NCI-H345 treated with DMSO at 0.1 percent for 48 hours (cell line): Measurements from ENCODE around the gene RASA3.
"Not testable (repeated sequence)": the region's sequence is repeated elsewhere in the genome, so short reads cannot be mapped to it uniquely, and the experiment has no call there.

Experiments used
- DNase-seq: peaks from one replicate; lab custom pipeline; 2025; ENCODE audit not compliant: unreplicated experiment; lab: John Stamatoyannopoulos, UW

Gene RASA3

DNA sequence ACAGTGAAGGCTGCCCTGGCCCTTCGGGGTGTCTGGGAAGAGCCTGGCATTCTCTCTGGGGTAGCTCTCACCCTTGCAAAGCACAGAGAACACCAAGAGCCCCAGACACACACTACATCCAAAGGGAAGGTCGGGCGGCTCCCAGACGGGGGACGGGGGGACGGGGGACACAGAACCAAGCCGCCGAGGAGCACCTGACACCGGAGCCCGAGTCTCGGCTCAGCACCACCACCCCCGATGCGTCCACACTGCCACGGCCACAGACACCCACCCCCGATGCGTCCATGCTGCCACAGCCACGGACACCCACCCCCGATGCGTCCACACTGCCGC is 29.2 kb downstream of the RASA3 start:
- not testable (repeated sequence) for DNase-seq

DNA sequence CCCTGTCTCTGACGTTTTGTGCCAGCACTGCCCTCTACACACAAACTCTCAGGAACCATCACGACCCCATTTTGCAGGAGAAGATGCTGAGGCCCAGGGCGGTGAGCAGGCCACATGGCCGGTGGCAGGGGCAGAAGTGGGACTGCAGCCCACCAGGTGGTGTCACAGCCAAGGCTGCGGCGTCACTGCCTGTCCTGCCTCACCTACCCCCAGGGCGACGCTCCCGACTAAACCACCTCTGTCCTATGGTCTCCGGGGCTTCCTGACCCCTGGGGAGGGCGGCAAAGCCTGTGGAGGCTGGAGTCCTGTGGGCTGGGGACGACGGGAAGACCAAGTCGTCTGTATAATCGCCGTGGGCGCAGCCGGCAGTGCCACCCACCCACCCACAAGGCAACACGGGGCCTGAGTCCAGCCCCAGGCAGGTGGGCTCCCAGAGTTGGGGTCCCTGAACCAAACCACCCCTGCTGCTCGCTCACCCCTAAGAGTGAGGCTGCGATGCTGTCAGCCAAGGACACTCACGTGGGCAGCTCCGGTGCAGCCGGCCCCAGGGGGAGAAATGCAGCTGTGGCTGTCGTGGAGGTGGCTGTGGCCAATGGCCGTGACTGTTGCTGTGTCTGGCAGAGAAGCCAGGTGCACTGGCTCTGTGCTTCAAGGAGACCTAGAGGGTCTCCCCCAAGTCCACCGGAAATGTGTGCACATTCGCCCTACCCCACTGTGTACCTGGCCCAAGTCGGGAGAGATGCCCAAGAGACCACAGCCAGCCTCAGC is 29.7 kb downstream of the RASA3 start:
- DNase-seq: no peak

DNA sequence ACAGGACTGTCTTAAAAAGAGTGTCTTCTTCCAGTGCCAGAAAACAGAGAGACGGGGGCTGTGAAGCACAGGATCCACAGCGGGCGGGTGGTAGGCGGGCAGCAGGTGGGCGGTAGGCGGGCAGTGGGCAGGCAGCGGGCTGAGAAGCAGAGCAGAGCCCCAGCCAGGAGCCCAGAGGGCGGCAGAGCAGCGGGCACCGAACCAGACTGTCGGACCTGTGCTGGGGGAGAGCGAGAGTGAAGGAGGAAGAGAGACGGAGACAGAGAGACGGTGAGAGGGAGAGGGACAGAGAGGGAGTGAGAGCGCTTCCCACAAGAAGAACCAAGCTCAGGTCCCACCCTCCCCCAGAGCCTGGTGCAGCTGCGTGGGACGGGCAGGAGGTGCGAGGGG is 30.3 kb downstream of the RASA3 start:
- DNase-seq: no peak

DNA sequence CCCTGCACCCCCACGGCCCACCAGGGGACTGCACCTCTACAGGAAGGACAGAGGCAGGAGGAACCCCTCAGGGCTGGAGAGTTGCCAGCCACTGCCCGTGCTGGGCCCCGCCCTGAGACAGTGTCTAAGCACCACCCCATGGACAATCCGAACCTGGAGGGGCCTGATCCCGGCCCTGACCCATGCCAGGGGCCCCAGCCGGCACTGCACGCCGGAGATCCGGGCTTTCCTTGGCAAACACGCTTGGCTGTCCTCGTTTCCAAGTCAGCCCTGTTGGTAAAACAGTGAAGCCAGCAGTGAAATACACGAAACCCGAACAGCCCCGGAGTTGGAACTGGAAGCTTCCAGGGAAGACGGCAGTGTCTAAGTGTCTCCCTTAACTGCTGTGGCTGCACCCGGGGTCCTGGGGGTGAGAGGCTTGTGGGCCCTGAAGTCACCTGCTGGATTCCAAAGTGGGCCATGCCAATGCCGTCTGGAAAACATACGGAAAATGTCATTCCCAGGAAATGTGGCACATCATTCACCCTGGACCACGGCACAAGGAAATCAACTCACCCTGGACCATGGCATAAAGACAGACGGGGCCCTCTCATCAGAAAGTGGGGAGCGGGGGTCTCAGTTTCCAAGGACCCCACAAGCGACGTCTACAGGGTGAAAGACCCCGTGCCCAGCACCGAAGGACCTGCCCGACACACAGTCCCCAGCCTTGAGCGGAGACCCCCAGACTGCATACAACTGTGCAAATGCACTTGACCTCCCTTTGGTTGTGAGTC is 30.9 kb downstream of the RASA3 start:
- DNase-seq: no peak

DNA sequence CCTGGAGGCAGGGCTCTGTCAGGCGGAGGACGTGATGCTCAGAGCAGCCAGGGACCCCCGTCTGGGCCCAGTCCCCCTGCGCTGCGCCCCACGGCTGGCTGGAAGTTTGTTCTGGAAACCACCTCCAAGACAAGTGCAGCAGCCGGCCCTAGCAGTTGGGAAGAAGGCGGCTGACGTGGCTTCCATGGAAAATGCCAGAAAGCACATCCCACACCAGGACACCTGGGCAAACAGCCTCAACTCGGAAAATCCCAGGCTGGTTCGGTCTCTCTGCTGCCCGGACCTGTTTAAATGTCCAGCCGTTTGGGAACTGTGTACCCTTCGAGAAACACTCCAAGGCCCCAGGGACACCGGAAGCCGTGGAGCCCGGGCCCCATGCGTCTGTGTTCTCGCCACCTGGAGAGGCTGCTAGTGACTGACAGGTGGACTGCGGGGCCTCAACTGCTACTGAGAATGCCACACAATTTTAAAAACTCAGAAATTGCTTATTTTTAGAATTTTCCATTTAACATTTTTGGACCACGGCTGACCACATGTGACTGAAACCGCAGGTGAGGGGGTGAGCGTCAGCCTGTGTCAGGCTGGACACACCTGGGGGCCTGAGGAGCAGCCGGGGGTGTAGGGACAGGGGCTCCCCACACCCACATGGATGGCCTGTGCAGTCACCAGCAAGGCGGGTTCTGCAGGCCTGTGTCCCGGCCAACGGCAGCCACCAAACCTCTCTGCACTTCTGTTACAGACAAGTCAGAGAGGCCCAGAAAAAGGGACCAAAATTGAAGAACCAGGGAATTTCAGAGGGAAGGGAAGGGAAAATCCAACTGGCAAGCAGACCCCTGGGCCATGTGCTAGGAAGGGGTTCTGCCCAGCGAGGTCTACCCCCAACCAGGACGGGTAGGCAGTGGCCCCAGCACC is 31.7 kb downstream of the RASA3 start:
- DNase-seq: no peak

DNA sequence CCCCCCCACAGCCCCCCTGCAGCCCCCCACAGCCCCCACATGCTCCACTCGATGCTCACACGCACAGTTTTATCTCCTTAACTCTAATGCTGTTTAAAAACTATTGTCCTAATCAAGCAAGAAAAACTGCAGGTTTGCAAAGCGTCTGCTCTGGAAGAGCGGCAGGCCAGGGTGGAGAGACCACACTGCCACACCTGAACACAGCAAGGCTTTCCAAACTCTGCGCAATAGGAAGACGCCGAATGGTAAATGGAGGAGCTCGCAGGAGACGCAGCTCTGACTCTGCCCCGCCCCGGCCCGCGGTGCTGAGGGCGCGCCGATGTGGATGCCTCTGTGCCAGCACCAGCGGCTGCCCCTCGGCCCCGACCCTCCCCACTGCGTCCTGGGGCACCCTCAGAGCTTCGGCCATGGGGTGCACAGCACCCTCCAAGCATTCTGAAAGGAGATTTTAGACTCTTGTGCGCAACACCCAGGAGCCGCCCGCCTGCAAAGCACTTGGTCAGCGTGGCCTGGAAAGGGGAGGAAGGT is 32.4 kb downstream of the RASA3 start:
- DNase-seq: no peak

DNA sequence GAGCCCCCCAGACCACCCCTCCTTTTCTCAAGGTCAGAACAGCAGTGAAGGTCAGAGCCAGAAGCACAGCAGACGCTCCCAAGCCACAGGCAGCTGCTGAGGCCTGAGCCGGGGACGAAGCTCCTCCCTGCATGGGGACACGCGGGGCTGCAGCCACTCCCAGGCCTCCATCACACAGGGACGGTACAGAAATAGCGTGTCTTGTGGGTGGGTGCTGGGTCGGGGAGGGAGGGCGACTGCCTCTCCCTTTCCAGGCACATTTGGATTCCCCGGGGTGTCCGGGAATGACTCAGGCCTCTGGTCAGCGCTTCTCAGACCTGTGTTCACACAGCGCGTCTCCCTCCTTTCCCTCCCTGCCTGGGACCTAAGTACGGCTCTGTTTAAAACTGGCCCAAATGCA is 33.2 kb downstream of the RASA3 start:
- DNase-seq: no peak

DNA sequence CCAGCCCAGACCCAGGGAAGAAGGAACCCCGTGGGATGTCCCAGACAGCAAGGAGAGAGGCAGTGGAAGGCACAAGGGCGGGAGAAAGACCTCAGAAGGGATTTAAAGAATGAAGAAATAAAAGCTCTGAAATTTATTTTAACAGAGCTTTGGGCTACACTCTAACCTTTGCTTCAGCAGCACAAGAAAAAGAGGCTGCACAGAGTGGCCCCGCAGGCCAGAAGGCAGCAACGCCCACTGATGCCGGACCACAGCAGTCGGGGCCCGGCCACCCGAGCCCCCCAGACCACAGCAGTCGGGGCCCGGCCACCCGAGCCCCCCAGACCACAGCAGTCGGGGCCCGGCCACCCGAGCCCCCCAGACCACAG is 33.8 kb downstream of the RASA3 start:
- DNase-seq: not testable (repeated sequence)

DNA sequence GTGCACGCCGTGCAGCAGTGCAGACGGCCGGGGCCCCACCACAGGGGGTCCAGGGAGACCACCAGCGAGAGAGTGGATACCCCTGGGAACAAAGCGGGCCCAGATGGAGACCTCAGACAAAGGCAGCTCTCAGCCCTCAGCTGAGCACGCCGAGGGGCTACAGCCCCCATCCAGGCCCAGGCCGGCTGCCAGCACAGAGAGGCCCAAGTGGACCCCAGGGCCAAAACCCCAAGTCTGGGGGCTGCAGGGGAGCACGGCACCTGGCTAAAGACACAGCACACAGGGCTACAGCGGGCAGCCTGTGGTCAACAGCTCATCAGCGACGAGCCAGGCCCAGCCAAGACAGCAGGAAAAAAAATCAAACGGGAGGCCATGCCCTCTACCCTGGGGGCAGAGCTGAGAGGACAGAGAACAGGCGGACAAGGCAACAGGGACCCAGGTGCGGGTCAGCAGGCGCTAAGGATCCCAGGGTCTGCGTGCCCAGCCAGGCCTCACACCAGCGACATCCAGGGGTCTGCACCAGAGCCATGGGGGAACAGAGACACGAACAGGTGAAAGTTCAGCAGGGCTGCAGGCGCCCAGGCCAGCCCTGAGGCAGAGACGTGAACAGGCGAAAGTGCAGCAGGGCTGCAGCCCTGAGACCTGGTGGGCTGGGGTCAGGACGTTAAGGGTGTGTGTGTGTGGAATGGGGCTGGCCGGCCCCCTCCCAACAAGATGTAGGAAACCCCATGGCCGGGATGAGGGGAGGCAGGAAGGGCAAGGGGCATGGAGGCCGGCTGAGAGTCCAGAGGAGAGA is 34.3 kb downstream of the RASA3 start:
- no peak for DNase-seq

DNA sequence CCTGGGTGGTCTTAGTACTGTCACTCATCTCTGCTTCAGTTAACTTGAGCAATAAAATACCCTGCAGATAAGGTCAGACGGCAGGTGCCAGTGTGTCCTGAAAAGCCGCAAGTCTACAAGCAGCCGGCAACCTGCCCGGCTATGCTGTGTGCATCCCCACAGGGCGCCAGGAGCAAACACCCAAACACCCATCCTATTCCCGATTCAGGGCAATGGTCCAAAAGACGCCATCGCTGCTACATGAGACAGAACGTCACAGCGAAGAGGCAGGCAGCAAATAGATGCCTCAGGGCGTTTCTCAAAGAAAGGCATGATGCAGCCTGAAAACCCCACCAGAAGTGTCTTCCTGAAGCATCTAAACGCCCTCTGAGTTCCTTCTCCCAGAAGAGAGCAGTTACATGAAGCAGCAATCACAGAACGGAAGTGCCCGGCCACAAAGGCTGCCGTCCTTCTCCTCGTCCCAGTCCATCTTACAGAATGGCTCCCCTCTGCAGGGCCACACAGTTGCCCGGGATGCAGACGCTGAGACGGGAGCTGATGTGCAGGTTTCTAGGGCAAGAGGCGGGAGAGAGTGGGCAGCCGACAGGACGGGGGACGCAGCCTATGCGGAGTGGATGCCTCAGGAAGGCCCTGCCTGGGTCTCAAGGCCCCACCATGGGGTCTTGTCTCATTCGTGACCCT is 35.1 kb downstream of the RASA3 start:
- DNase-seq: peak; percentile 80

DNA sequence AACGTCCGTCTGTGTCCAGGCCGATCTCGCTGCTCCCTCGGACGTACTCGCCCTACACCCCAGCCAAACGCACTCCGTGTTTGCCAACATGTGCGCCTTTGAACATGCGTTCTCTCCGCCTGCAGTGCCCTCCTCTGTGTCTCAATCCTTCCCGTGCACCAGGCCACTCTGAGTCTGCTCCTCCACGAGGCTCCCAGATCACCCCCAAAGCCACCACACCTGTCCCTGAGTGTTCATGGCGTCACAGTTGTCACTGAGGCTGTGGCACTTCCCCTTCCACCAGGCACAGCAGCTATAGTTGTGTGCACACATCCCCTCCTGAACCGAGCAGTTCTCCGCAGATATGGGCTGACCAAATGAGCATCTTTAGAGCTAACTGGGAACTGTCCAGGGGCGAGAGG is 35.6 kb downstream of the RASA3 start:
- no peak for DNase-seq

DNA sequence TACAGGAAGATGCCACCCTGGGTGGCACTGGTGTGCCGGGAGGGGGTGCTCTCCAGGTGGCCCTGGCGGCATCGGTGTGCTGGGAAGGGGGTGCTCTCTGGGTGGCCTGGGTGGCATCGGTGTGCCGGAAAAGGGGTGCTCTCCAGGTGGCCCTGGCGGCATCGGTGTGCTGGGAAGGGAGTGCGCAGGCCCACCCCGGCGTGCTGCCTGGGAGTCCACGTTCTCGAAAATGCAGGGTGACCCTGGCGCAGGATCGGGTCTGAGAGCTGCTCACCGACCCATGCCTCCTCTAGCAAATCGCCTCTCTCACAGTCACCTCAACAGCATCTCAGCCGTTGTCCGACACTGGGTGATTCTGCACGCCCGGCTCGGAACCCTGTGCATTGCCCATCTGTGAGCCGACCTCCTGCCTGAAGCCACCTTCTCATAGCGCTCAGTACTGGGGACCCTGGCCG is 36.4 kb downstream of the RASA3 start:
- no peak for DNase-seq

DNA sequence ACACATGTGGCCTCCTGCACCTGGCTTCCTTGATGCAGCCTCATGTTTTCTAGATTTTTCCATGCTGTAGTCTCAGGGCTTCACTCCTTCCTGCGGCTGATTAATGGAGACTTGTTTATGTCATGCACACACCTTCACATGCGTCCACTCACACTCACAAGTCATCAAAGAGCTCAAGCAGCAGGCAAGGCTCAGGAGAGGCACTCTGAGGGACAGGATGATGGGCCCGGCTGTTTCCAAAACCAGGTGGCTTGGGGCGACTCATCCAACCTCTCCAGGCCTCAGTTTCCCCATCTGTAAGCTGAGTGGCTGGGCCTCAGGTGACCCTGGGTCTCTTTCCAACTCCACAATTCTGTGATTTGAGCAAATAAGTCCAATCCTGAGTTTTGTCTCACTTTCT is 36.9 kb downstream of the RASA3 start:
- no peak for DNase-seq

DNA sequence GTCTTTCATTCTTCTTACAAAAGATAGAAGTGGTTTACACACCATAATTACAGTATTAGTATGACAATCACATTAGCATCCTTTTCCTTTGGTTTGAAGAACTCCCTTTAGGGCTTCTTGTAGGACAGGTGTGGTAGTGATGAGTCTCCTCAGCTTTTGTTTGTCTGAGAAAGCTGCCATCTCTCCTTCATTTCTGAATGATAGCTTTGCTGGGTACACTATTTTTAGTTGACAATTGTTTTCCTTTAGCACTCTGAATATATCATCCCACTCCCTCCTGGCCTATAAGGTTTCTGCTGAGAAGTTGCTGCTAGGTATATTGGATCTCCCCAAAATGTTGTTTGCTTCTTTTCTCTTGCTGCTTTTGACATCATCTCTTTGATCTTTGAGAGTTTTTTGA is 39.3 kb downstream of the RASA3 start:
- no peak for DNase-seq

DNA sequence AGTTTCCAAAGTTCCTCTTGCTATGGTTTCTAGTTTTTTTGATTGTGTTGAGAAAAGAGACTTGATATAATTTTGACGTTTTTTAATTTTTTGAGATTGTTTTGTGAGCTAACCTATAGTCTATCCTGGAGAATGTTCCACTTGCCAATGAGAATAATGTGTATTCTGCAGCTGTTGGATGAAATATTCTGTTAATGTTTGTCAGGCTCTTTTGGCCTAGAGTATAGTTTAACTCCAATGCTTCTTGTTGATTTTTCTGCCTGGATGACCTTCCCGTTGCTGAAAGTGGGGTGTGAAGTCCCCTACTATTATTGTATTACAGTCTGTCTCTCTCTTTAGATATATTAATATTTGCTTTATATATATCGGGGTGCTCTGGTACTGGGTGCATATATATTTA is 40.0 kb downstream of the RASA3 start:
- DNase-seq: no peak

DNA sequence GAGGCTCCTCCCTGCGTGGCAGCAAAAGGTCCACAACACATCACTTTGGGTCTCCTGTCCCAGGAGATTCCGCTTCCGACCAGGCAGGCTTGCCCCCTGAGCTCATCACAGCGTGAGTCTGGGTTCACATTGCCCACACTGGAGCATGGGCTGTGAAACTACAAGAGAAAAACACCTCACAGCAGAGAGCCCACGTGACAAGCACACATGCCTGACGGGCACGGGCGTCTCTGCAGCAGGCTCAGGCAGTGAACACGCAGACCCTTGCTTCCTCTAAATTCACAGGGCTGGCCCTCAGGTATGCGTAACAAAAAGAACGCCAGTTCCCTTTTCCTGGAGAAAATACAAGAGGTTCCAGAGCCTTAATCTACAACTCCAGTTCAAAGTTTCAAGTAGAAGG is 41.9 kb downstream of the RASA3 start:
- DNase-seq: no peak

DNA sequence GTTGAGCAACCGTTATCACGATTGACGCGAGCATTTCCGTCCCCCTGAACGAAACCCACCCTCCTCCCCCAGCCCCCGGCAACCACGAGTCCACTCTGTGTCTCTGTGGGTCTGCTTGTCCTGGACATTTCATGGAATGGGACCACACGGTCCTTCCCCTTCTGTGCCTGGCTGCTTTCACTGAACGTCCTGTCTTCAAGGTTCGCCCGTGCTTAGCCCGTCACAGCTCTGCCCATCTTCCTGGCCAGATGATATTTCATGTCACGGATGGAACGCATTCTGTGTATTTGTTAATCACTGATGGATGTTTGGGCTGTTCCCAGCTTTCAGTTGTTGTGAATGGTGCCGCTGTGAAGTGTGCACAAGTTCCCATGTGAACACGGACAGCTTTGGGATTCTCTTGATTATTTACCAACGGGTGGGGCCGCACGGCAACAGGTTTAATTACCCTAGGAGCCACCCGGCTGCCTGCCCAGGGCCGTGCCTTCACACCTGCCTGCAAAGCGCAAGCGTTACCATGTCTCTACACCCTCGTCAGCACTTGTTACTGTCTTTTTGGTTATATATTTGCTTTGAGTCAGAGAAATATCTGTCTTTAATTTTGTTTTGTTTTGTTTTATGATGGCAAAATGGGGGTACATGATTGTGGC is 42.5 kb downstream of the RASA3 start:
- no peak for DNase-seq

DNA sequence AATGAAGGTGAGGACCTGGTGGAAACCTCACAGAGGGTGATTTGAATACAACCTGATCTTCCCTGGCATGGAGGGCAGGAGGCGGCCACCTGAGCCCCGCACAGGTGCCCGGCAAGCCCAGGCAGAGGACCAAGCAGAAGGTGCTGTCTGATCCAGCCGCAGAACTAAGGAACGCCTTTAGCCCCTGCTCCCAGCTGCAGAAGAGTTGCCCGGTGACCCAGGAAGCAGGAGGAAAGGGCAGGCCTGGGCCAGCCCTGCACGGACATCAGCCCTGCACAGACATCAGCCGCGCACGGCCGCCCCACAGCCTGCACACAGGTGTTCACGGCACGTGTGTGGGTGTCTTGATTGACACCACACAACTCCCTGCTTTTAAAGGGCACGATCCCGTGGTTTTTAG is 43.1 kb downstream of the RASA3 start:
- no peak for DNase-seq

DNA sequence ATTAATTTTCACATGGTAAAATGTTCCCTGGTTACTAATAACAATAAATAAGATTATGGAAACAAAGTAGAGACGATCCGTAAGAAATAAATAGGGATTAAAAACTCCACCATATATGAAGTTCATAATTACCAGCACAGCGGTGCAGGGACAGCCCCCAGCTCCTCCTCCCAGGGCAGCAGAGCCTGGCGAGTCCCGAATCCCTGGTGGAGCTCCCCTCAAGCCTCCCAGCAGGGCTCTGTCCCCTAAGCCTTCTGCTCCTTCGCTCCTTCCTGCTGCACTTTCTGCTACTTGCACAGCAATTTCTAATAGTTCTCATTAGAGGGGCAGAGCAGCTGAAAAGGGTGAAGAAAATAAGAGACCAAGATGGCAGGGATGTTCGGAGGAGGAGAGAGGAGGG is 43.6 kb downstream of the RASA3 start:
- DNase-seq: no peak

DNA sequence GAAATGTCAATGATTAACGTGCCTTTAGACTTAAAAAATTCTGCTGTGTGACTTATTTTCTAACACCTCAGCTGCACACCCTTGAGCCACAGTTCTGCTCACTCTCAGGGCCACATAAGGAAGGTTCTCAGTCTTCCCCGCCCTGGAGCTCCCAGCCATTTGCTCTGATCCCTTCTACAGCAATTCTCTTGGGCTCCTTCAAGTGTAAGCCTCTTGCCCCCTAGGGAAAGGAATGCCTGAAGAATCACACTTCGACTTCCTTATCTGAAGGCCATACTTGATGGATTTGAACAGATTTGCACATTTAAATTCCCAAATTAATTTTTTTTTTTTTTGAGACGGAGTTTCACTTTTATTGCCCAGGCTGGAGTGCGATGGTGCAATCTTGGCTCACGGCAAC is 44.2 kb downstream of the RASA3 start:
- no peak for DNase-seq
